Activated CD4-positive, alpha-beta memory T cell treated with anti-CD3 and anti-CD28 coated beads, Interleukin-2, amount 10 ng/mL, durations not matched to agents 7 days and 5 days (primary cell): ENCODE results near the gene NEMP1. TPM values are rescaled to one million over a fixed set of nuclear protein-coding genes. Genes with fewer than 3 reads are reported as not detected.
"Not testable (repeated sequence)": the region's sequence is repeated elsewhere in the genome, so short reads cannot be mapped to it uniquely, and the experiment has no call there.

Experiments used
- CTCF ChIA-PET: fragments of 350-600 bp; sonication (Branson Sonifier 250); formaldehyde crosslinking; loops from one replicate; lab custom pipeline; 2021; ENCODE audit warnings: antibody characterized with exemption, inconsistent platforms; lab: Charles Lee
- POLR2A ChIA-PET: fragments of 350-600 bp; sonication (Branson Sonifier 250); formaldehyde crosslinking; loops from one replicate; lab custom pipeline; 2021; ENCODE audit warnings: antibody characterized with exemption; lab: Charles Lee
- DNase-seq: peaks from one replicate; pipeline ENCODE4 v3.0.0-alpha.2; 2020
- H3K27ac Mint-ChIP-seq: one replicate; pipeline ENCODE4 v1.8.0; 2021; ENCODE audit warnings: mild to moderate bottlenecking, mixed read lengths
- H3K27me3 Mint-ChIP-seq: one replicate; pipeline ENCODE4 v1.8.0; 2021; ENCODE audit warnings: mixed read lengths
- H3K36me3 Mint-ChIP-seq: one replicate; pipeline ENCODE4 v1.8.0; 2021; ENCODE audit warnings: low read depth, mixed read lengths
- H3K4me1 Mint-ChIP-seq: one replicate; pipeline ENCODE4 v1.8.0; 2021; ENCODE audit warnings: mixed read lengths
- H3K4me3 Mint-ChIP-seq: one replicate; pipeline ENCODE4 v1.8.0; 2021; ENCODE audit warnings: mild to moderate bottlenecking, mixed read lengths
- H3K9me3 Mint-ChIP-seq: one replicate; pipeline ENCODE4 v1.8.0; 2021; ENCODE audit warnings: mixed read lengths
- total RNA-seq, 2 experiments: library from RNA; stranded (reverse); gene quantifications; one replicate each; pipeline ENCODE4 v1.2.3, GENCODE V29; 2021

Gene NEMP1, protein sequence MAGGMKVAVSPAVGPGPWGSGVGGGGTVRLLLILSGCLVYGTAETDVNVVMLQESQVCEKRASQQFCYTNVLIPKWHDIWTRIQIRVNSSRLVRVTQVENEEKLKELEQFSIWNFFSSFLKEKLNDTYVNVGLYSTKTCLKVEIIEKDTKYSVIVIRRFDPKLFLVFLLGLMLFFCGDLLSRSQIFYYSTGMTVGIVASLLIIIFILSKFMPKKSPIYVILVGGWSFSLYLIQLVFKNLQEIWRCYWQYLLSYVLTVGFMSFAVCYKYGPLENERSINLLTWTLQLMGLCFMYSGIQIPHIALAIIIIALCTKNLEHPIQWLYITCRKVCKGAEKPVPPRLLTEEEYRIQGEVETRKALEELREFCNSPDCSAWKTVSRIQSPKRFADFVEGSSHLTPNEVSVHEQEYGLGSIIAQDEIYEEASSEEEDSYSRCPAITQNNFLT
- total RNA-seq: 10 to 100 TPM; 51.7 to 59.2 TPM

DNA sequence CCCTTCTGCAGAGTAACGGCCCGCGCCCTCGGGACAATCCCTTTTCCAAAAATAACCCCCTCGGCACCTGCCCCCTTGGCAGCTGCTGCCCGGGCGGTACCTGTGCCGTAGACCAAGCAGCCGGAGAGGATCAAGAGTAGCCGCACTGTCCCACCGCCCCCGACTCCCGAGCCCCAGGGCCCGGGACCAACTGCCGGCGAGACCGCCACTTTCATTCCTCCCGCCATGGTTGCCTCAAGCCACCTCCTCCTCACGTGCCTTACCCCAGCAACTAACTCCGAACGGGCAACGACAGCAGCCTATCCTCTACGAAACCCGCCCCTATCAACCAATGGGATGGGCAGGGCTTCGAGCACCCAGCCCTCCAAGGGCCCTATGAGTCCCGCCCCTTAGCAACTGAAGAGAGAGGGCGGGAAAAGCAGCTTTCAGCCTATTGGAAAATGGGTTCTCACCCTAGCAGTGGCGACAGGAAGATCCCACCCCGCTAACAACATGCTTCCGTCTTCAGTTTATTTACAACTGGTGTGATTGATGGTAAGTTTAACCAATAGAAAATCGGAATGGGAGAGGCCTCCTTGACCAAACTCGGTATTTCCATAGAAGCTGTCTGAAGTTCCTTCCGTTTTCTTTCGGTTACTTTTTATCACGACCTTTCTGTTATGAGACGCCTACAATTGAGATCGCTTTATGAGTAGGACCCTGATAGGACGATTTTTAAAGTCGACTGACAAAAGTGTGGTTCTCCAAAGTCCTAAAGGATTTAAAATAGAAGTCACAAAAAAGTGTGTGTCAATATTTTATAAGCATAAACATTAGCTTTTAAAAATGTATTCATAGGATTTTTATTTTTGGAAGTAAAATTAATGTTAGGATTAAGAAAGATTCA lies at the start of gene NEMP1:
Gene NEMP1, minus strand, starts transcription at position 273 of the 886 bp plus-strand sequence. Its CDS starts 46 bp downstream, at position 227.
- Mint-ChIP-seq H3K36me3 (peaks cover 20% of the 10 kb centered on the region), H3K4me1 (peaks cover 35% of the 10 kb centered on the region), H3K27me3 (no peaks in the 10 kb centered on the region), H3K27ac (peak within 1 kb of the TSS; percentile 97), H3K4me3 (peak within 1 kb of the TSS; percentile 97), H3K9me3 (no peaks in the 10 kb centered on the region)
- ChIA-PET CTCF (interaction anchor here (0.8 to 6.1 kb wide), 18 partner anchors 9 to 325 kb away, joined by 3 to 70 read pairs (median 5); partner anchors contain the start of genes SHMT2 and STAT6), POLR2A (interaction anchor here (0.7 to 13.1 kb wide), 31 partner anchors 9 to 1363 kb away, joined by 3 to 200 read pairs (median 5); partner anchors contain the start of genes BAZ2A, BLOC1S1, LRP1 and NAB2)
- peak; percentile 97 for DNase-seq

DNA sequence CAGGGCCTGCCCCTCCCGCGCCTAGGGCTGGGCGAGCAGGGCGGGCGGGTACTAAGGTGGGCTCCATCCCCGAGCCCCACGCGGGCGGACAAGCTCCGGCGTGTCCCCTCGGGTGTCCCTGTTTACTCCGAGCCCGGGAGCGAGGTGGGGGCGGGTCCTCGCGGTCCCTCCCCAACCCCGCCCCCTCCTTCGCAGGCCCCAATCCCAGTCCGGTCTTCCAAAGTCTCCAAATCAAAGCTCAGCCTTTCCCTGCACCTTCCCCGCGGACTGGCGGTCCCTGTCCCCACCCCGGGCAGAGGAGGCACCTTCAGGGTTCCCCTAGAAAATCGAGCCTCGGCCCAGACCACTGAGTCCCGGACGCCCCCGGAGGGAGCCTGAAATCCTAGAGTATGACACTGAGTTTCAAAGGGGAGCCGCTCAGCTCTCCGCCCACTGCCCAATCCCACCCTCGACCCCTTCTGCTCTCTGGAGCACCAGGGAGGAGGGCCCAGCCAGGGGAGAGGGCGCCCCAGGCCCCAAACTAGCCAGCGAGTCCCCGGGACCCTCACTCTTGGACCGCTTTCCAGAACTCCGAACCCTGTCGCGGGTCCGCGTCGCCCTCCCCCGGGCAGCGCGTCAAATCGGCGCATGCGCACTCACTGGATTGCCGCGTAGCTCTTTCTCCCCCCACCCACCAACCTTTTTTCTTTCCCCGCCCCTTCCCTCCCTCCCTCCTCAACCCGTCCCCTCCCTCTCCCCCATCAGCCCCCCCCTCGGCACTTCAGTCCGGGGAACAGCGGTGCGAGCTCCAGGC lies 49.3 kb upstream of the NEMP1 start, which contains the start of gene LRP1:
Gene LRP1, plus strand, starts transcription at position 758 of the 793 bp plus-strand sequence. CDS start 482 bp downstream, outside the sequence.
- Mint-ChIP-seq H3K27ac (no peak within 1 kb of the TSS), H3K4me3 (peak within 1 kb of the TSS; percentile 73), H3K4me1 (peaks cover 10% of the 10 kb centered on the region), H3K9me3 (peaks cover 10% of the 10 kb centered on the region), H3K27me3 (peaks cover 67% of the 10 kb centered on the region), H3K36me3 (peaks cover 9% of the 10 kb centered on the region)
- ChIA-PET POLR2A (interaction anchor here (0.8 to 2.7 kb wide), 4 partner anchors 10 to 112 kb away, joined by 3 to 25 read pairs (median 8); partner anchors contain the start of genes NEMP1 and STAT6), CTCF (interaction anchor here (0.7 to 5.9 kb wide), 9 partner anchors 10 to 302 kb away, joined by 3 to 65 read pairs (median 3); partner anchors contain the start of gene STAT6)
- peak; percentile 63 for DNase-seq

DNA sequence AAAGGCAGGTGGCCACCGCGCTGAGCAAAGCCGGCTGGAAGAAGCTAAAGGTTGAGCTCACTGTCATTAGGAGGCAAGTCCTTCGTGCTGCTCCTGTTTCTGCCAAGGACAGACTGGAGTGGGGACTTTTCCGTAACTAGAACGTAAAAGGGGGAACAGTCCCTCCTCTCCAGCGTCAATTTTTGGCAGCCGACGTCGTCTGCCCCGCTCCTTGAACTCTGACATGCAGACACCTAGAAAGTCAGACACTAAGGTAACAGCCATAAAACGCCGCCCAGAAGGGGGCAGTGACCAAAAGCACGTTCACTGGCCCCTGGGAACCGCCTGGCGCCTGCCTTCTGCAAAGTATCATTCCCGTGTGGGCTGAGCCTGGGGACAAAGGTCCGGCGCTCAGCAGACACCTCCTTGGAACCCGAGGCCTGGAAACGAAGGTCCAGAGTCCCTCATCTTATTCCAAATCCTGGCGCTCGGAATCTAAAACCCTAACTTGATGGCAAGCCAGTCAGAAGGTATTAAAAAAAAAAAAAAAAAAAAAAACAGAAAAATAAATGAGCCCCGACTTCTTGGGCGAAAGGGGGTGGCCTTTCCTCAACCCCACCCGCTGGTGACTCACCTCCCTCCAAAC lies 48.6 kb upstream of the NEMP1 start:
- Mint-ChIP-seq H3K9me3 (peaks cover 10% of the 10 kb centered on the region), H3K4me3 (peak overlapping the region; percentile 73), H3K27ac (no peak overlapping the region), H3K27me3 (peaks cover 62% of the 10 kb centered on the region), H3K36me3 (peaks cover 9% of the 10 kb centered on the region), H3K4me1 (peaks cover 10% of the 10 kb centered on the region)
- ChIA-PET POLR2A (interaction anchor here (0.8 to 2.7 kb wide), 3 partner anchors 16 to 113 kb away, joined by 4 to 25 read pairs (median 11); partner anchors contain the start of genes NEMP1 and STAT6), CTCF (interaction anchor here (0.7 to 7.3 kb wide), 11 partner anchors 9 to 87 kb away, joined by 3 to 72 read pairs (median 6); partner anchors contain the start of gene STAT6)
- peak; percentile 39 for DNase-seq

DNA sequence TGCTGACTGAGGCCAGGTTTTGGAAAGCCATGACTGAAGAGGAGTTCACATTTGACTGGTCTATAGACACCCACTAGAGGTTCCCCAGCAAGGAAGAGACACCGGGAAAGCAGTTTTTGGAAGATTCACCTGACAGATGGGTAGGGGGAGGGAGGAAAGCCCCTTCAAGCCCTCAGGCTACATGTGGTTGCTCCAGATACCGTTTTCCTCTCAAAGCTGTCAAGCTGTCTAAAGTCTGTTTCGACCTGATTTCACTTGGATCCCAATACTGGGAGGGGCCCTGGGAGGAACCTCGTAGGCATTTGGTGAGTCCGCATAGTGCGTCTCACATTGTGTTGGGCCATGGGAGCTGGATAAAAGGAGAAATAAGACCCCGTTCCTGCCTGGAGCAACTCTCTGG lies 48.0 kb upstream of the NEMP1 start:
- H3K4me3 Mint-ChIP-seq: peak overlapping the region; percentile 12
- H3K9me3 Mint-ChIP-seq: peaks cover 10% of the 10 kb centered on the region
- peaks cover 10% of the 10 kb centered on the region for H3K4me1 Mint-ChIP-seq
- POLR2A ChIA-PET: interaction anchor here (2.7 kb wide), 1 partner anchor 15 kb away, joined by 25 read pairs; the partner anchor contains the start of gene STAT6
- DNase-seq: no peak
- peaks cover 9% of the 10 kb centered on the region for H3K36me3 Mint-ChIP-seq
- CTCF ChIA-PET: interaction anchor here (1.4 to 7.3 kb wide), 6 partner anchors 15 to 88 kb away, joined by 4 to 72 read pairs (median 22); partner anchors contain the start of gene STAT6
- peaks cover 58% of the 10 kb centered on the region for H3K27me3 Mint-ChIP-seq
- no peak overlapping the region for H3K27ac Mint-ChIP-seq

DNA sequence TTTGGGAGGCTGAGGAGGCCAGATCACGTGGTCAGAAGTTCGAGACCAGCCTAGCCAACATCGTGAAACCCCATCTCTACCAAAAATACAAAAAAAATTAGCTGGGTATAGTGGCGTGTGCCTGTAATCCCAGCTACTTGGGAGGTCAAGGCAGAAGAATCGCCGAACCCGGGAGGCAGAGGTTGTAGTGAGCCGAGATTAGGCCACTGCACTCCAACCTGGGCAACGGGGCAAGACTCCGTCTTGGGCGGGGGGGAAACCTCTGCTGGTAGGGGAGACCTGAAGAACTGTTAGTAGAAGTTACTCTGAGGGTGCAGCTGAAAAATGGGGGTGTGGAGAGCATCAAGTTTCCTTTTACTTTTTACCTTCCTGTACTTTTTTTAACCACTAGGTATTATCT lies 47.5 kb upstream of the NEMP1 start:
- Mint-ChIP-seq H3K4me3 (no peak overlapping the region), H3K36me3 (peaks cover 9% of the 10 kb centered on the region), H3K27me3 (peaks cover 53% of the 10 kb centered on the region), H3K9me3 (peaks cover 10% of the 10 kb centered on the region), H3K4me1 (peaks cover 10% of the 10 kb centered on the region), H3K27ac (no peak overlapping the region)
- POLR2A ChIA-PET: interaction anchor here (2.7 kb wide), 1 partner anchor 15 kb away, joined by 25 read pairs; the partner anchor contains the start of gene STAT6
- no peak for DNase-seq
- CTCF ChIA-PET: interaction anchor here (0.7 to 7.3 kb wide), 9 partner anchors 14 to 369 kb away, joined by 3 to 72 read pairs (median 6); partner anchors contain the start of gene STAT6

DNA sequence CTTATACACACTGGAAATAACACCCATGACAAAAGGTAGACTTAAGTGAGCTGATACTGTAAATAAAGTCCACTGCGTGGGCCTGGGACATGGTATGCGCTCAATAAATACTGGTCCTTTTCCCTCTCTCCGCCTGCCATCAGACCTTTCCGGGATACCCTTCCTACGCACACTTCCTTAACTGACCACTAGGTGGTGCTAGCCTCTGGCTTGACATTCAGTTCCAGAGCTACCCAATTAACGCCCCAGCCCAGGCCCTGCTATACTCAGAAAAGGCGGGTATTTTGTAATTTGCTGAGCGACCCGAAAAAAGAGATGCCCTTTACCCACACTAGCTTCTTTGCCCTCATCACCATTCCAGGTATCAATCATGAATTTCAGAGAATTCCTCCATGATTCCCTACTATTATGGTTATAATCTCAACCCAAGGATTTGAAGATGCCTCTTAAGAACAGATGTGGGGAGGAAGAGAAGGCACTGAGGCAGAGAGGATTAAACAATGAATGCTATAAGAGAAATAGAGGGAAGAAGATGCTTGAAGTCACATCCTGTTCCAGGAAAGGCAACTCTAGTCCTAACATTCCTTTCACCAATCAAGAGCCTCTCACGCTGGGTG lies 45.8 kb upstream of the NEMP1 start:
- Mint-ChIP-seq H3K36me3 (peaks cover 9% of the 10 kb centered on the region), H3K9me3 (peaks cover 10% of the 10 kb centered on the region), H3K4me1 (peaks cover 5% of the 10 kb centered on the region), H3K27ac (no peak overlapping the region), H3K27me3 (peaks cover 37% of the 10 kb centered on the region), H3K4me3 (no peak overlapping the region)
- peak; percentile 76 for DNase-seq
- ChIA-PET POLR2A (interaction anchor here (1.0 to 2.3 kb wide), 4 partner anchors 9 to 59 kb away, joined by 3 to 16 read pairs (median 6); partner anchors contain the start of genes NEMP1 and STAT6), CTCF (interaction anchor here (0.7 to 7.3 kb wide), 32 partner anchors 9 to 435 kb away, joined by 3 to 72 read pairs (median 4); partner anchors contain the start of genes MYO1A, NEMP1, SDR9C7 and STAT6)

DNA sequence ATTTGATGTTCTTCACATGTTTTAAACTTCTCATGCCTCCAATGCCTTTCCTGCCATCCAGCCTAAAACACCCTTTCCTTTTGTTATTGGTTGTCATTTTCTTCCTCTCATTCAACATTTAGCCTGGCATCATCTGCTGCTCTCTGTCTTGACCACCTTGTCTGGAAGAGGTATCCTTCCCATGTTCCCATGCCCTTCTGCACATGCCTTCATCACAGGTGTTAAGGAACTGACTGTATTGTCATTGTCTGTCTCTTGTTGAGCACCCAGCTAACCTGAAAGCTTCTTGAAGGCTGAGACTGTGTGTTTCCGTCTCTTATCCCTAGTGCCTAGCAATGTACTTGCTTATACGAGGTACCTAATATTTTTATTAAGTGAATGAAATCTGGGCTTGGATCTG lies 45.2 kb upstream of the NEMP1 start:
- Mint-ChIP-seq H3K36me3 (peaks cover 9% of the 10 kb centered on the region), H3K4me3 (no peak overlapping the region), H3K27me3 (peaks cover 37% of the 10 kb centered on the region), H3K27ac (no peak overlapping the region), H3K9me3 (peaks cover 10% of the 10 kb centered on the region), H3K4me1 (peaks cover 7% of the 10 kb centered on the region)
- CTCF ChIA-PET: interaction anchor here (0.7 to 7.3 kb wide), 34 partner anchors 9 to 434 kb away, joined by 3 to 72 read pairs (median 4); partner anchors contain the start of genes MYO1A, NEMP1, SDR9C7 and STAT6
- POLR2A ChIA-PET: interaction anchor here (1.0 to 2.3 kb wide), 4 partner anchors 8 to 60 kb away, joined by 3 to 16 read pairs (median 6); partner anchors contain the start of genes NEMP1 and STAT6
- DNase-seq: no peak

DNA sequence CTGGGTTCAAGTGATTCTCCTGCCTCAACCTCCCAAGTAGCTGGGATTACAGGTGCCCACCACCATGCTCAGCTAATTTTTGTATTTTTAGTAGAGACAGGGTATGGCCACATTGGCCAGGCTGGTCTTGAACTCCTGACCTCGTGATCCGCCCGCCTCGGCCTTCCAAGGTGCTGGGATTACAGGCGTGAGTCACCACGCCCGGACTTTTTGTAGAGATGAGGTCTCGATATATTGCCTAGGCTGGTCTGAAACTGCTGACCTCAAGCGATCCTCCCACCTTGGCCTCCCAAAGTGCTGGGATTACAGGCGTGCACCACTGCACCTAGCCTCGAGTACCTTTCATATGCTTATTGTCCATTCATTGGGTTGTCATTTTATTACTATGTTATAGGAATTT lies 42.1 kb upstream of the NEMP1 start:
- Mint-ChIP-seq H3K9me3 (peaks cover 10% of the 10 kb centered on the region), H3K27me3 (peaks cover 29% of the 10 kb centered on the region)
- not testable (repeated sequence) for H3K4me1 Mint-ChIP-seq, DNase-seq, H3K27ac Mint-ChIP-seq, H3K36me3 Mint-ChIP-seq, H3K4me3 Mint-ChIP-seq
- ChIA-PET POLR2A (interaction anchor here (1.2 kb wide), 1 partner anchor 9 kb away, joined by 5 read pairs; no protein-coding TSS in a partner anchor), CTCF (interaction anchor here (0.8 to 7.3 kb wide), 9 partner anchors 9 to 122 kb away, joined by 3 to 72 read pairs (median 4); partner anchors contain the start of gene STAT6)

DNA sequence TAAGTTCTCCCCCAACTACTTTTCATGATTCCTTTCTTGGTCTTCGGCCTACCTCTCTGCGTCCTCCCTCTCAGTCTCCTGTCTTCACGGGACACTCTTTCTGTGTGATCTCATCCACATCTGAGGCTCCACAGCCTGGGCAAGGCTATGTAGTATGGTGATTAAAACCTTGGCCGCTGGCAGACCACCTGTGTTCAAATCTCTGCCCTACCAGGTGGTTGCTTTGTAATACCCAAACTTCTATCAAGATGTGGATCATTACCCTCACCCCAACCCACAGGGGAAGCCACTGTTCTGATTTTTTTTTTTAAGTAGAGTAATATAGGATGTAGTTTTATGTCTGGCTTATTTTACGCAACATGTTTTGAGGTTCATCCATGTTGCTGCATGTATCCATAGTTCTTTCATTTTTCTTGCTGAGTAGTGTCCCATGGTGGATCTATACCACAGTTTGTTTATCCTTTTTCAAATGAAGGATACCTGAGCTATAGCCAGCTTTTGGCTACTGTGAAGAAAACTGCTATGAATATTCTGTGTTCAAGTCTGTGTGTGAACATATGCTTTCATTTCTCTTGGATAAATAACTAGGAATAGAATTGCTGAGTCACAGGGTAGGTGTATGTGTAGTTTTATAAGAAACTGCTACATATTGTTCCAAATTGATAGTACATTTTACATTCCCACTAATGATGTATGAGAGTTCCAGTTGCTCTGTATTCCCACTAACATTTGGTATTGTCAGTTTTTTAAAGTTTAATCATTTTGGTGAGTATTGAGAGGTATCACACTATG lies 40.9 kb upstream of the NEMP1 start:
- Mint-ChIP-seq H3K4me3 (no peak overlapping the region), H3K36me3 (peaks cover 9% of the 10 kb centered on the region), H3K4me1 (peaks cover 2% of the 10 kb centered on the region), H3K9me3 (peaks cover 10% of the 10 kb centered on the region), H3K27ac (no peak overlapping the region), H3K27me3 (peaks cover 20% of the 10 kb centered on the region)
- CTCF ChIA-PET: interaction anchor here (1.1 to 5.8 kb wide), 3 partner anchors 40 to 54 kb away, joined by 3 to 37 read pairs (median 3); partner anchors contain the start of gene NEMP1
- DNase-seq: no peak
- POLR2A ChIA-PET: no interaction called here
